NOMO-1 (cell line): ENCODE data around the gene PATL1.
"Not testable (repeated sequence)": the region's sequence is repeated elsewhere in the genome, so short reads cannot be mapped to it uniquely, and the experiment has no call there.

Source experiments
- DNase-seq, 2 experiments: peaks; one replicate each; lab custom pipeline; 2025; ENCODE audit not compliant: unreplicated experiment in 2 of 2; lab: John Stamatoyannopoulos, UW

PATL1 gene

GRCh38 chr11:59674291-59674690 is 5.5 kb upstream of the PATL1 start:
- DNase-seq = no peak

- no peak for DNase-seq
Observed at GRCh38 chr11:59673291-59673690, 4.5 kb upstream of the PATL1 start.

GRCh38 chr11:59671471-59671870 is 2.6 kb upstream of the PATL1 start:
- DNase-seq = no peak

- DNase-seq = peak; percentile 43 to 55
Observed at GRCh38 chr11:59669611-59670009, 773 bp upstream of the PATL1 start.

GRCh38 chr11:59668188-59668949 is 468 bp downstream of the PATL1 start:
- peak; percentile 15 to 34 for DNase-seq

GRCh38 chr11:59667812-59668187 is 1.0 kb downstream of the PATL1 start:
- DNase-seq = no peak

- peak in 1 of 2 experiments; percentile 8 for DNase-seq
Observed at GRCh38 chr11:59666969-59667368, 1.9 kb downstream of the PATL1 start.

GRCh38 chr11:59660621-59661020 is 8.2 kb downstream of the PATL1 start:
- peak in 1 of 2 experiments; percentile 70 for DNase-seq

GRCh38 chr11:59659981-59660380 is 8.9 kb downstream of the PATL1 start:
- peak in 1 of 2 experiments; percentile 1 for DNase-seq

- no peak for DNase-seq
Observed at GRCh38 chr11:59658036-59658435, 10.8 kb downstream of the PATL1 start.

GRCh38 chr11:59654893-59655292 is 13.9 kb downstream of the PATL1 start:
- no peak for DNase-seq

GRCh38 chr11:59647245-59647980 is 21.4 kb downstream of the PATL1 start:
- DNase-seq = no peak

GRCh38 chr11:59644528-59644927 is 24.3 kb downstream of the PATL1 start:
- no peak for DNase-seq

- no peak for DNase-seq
Observed at GRCh38 chr11:59643390-59643789, 25.4 kb downstream of the PATL1 start.

GRCh38 chr11:59641156-59641555 is 27.7 kb downstream of the PATL1 start:
- no peak for DNase-seq

- DNase-seq = no peak
Observed at GRCh38 chr11:59630493-59630892, 38.3 kb downstream of the PATL1 start.

GRCh38 chr11:59629996-59630395 is 38.8 kb downstream of the PATL1 start:
- no peak for DNase-seq

- DNase-seq = not testable (repeated sequence)
Observed at GRCh38 chr11:59626969-59627368, 41.9 kb downstream of the PATL1 start.

GRCh38 chr11:59625703-59626102 is 43.1 kb downstream of the PATL1 start:
- no peak for DNase-seq

GRCh38 chr11:59617876-59618275 is 51.0 kb downstream of the PATL1 start:
- no peak for DNase-seq

GRCh38 chr11:59616396-59616982 is 52.3 kb downstream of the PATL1 start:
- DNase-seq = peak in 1 of 2 experiments; percentile 99
